BLaER1 treated with 17β-estradiol and CSF1 and Interleukin-3, amounts not matched to agents 10 nM and 100 nM (cell line): Measurements from ENCODE around the gene RAB15.

Source experiments
- H3K27ac ChIP-seq, 11 experiments: shearing (Covaris generic); formaldehyde crosslinking; 2 replicates each; pipeline ENCODE4 v1.8.1; 2022
- H3K27me3 ChIP-seq, 11 experiments: shearing (Covaris generic); formaldehyde crosslinking; 2 replicates each; pipeline ENCODE4 v1.8.1; 2022
- H3K36me3 ChIP-seq, 11 experiments: shearing (Covaris generic); formaldehyde crosslinking; 2 replicates each; pipeline ENCODE4 v1.8.1; 2022
- H3K4me1 ChIP-seq, 10 experiments: shearing (Covaris generic); formaldehyde crosslinking; 2 replicates each; pipeline ENCODE4 v1.8.1; 2022
- H3K4me2 ChIP-seq, 11 experiments: shearing (Covaris generic); formaldehyde crosslinking; 2 replicates each; pipeline ENCODE4 v1.8.1; 2022
- H3K4me3 ChIP-seq, 10 experiments: shearing (Covaris generic); formaldehyde crosslinking; 2 replicates each; pipeline ENCODE4 v1.8.1; 2022
- H3K9ac ChIP-seq, 11 experiments: shearing (Covaris generic); formaldehyde crosslinking; 2 replicates each; pipeline ENCODE4 v1.8.1; 2022
- H3K9me3 ChIP-seq, 11 experiments: shearing (Covaris generic); formaldehyde crosslinking; replicated peaks in 1 of 11; 2 replicates each; pipeline ENCODE4 v1.8.1; 2022
- H4K20me1 ChIP-seq, 11 experiments: shearing (Covaris generic); formaldehyde crosslinking; 2 replicates each; pipeline ENCODE4 v1.8.1; 2022
- Cebpa-rat ChIP-seq, 11 experiments: shearing (Covaris generic); IDR thresholded peaks; 2 replicates each; pipeline ENCODE4 v1.8.1; 2022

RAB15 gene

DNA sequence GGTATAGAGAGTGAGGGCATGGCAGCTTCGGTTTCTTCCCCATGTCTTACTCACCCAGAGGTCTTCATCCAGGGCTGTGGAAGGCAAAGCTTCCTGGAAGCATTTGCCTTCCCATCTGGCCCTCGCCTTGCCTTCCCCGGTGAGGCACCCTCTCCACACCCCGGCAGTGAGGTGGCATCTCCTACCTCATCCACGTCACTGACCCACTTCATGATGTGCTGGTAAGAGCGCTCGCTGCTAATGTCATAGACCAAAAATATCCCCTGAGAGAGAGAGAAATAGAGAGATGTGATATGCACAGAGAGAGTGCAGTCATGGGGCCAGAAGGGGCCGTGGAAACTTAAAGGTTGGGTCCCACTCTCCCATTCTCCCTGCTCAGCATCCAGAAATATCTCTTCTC, 21.2 kb downstream of the RAB15 start:
- no peak overlapping the region for H3K4me2 ChIP-seq
- H3K9ac ChIP-seq = no peak overlapping the region
- no peaks in the 10 kb centered on the region for H3K27me3 ChIP-seq
- H4K20me1 ChIP-seq = peaks cover 0 to 50% (median 6%) of the 10 kb centered on the region in 11 experiments; a peak in 8 of 22 replicates
- no peak for TF ChIP-seq Cebpa-rat (IDR thresholded peaks at IDR 0.05)
- no peak overlapping the region for H3K27ac ChIP-seq
- peaks cover 19 to 40% (median 28%) of the 10 kb centered on the region in 10 experiments for H3K4me1 ChIP-seq
- no peak overlapping the region for H3K4me3 ChIP-seq
- peaks cover 38 to 82% (median 69%) of the 10 kb centered on the region in 11 experiments for H3K36me3 ChIP-seq
- no peaks in the 10 kb centered on the region for H3K9me3 ChIP-seq

DNA sequence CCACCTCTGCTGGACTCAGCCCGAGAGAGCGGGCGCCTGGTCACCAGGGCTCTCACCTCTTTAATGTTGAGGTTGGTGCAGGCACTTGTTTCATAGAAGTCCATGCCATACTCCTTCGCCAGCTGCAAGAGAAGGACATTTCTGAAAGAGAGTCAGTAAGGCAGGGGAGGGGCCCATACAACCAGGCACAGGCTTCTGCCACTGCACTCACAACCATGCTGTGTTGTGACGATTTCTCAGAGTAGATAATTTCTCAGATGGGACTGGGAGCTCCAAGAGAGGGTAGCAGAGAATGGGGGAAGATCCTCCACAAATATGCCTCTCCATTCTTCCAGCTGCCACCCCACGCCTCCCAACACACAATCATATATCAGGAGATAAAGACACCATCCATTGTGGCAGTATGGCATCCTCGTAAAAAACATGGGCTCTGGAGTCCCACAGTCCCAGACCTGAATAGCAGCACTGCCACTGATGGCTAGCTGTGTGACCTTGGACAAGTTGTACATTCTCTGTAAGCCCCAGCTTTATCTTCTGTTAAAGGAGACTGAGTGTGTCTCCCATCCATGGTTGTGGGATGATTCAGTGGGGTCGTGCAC, 23.4 kb downstream of the RAB15 start:
- H3K9me3 ChIP-seq = no peaks in the 10 kb centered on the region
- no peak overlapping the region for H3K9ac ChIP-seq
- no peaks in the 10 kb centered on the region for H3K27me3 ChIP-seq
- peaks cover 28 to 37% (median 29%) of the 10 kb centered on the region in 10 experiments for H3K4me1 ChIP-seq
- peaks cover 0 to 56% (median 6%) of the 10 kb centered on the region in 11 experiments; a peak in 9 of 22 replicates for H4K20me1 ChIP-seq
- TF ChIP-seq Cebpa-rat (IDR thresholded peaks at IDR 0.05) = no peak
- no peak overlapping the region for H3K4me2 ChIP-seq
- no peak overlapping the region for H3K27ac ChIP-seq
- H3K36me3 ChIP-seq = peaks cover 50 to 86% (median 76%) of the 10 kb centered on the region in 11 experiments
- H3K4me3 ChIP-seq = no peak overlapping the region

DNA sequence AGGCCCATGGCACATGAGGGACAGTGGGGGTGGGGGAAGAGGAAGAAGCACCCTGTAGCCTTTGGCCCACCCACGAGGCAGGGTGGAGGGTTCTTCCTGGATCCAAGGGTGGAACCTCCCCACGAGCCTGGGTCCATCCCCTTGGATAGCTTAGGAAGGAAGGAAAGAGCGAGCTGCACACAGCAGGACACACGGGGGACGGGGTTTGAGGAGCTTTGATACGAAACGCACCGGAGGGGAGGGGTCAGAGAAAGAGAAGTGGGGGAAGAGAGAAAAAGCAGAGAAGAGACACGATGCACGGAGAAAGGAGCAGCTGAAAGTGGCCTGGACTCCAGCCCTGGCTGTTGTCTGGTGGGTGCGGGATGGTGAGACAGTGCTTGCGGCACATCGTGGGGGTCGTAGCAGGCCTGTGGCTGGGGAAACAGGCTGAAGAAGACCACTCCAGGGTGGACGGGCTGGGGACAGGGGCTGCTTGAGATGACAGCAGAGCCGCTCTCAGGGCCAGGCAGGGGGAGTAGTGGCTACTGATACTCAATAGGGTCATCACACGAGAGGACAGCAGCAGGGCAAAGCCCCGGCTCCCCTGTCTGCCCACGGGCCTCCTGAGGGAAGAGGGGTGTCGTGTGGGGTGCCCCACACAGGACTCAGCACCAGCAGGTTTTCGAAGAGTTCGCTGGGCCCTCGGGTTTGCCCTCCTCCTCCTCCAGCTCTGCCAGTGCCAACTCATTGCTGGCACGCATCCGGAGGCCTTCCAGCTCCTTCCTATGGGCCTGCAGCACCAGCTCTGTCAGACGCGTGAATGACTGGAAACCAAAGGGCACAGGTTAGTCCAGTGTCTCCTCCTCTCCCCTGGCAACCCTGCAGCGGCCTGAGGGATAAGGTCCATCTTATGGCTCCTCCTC, 24.2 kb downstream of the RAB15 start:
- H3K27ac ChIP-seq = no peak overlapping the region
- no peak overlapping the region for H3K4me3 ChIP-seq
- H3K36me3 ChIP-seq = peaks cover 50 to 88% (median 80%) of the 10 kb centered on the region in 11 experiments
- H3K9ac ChIP-seq = no peak overlapping the region
- H3K4me2 ChIP-seq = no peak overlapping the region
- H4K20me1 ChIP-seq = peaks cover 0 to 63% (median 13%) of the 10 kb centered on the region in 11 experiments; a peak in 12 of 22 replicates
- TF ChIP-seq Cebpa-rat (IDR thresholded peaks at IDR 0.05) = no peak
- no peaks in the 10 kb centered on the region for H3K9me3 ChIP-seq
- H3K27me3 ChIP-seq = no peaks in the 10 kb centered on the region
- H3K4me1 ChIP-seq = peaks cover 28 to 37% (median 32%) of the 10 kb centered on the region in 10 experiments

DNA sequence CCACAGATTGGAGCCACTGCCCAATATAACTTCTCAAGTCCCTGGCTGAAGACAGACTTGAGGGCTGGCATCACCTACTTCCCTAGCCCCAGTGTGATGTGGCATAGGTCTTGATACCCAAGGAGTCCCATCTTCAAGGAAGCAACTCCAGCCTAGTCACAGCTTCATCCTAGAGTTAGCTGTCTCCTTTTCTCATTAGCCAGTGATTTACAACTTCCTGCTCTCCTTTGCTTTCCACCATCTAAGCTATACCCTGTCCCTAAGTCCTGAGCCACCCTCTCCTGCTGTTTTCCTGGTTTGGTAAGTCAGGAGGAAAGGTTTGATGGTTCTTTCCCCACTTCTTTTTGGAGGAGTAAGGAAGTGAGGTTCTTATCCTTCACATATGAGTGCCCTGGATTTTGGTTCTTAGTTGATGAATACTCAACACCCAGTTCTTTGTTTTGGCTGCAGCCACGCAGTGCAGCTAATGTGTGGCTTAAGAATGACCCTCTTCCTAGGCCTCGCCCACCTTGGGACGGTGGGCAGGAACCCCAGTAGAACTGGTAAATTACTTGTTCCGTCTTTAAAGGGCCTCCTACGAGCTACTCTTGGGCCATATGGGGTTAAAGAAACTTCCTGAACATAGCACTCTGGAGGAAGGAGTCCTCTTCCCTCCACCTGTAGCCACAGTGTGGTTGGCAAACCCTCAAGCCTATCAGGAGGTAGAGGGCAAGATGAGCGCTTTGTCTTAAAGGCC, 25.7 kb downstream of the RAB15 start:
- Histone ChIP-seq H3K4me1 (peaks cover 15 to 28% (median 22%) of the 10 kb centered on the region in 10 experiments), H3K4me2 (peak overlapping the region in 2 of 11 experiments; percentile 15 to 18; a peak in 1 of 22 replicates), H3K9me3 (no peaks in the 10 kb centered on the region), H3K9ac (no peak overlapping the region), H3K27ac (no peak overlapping the region), H3K36me3 (peaks cover 57 to 93% (median 82%) of the 10 kb centered on the region in 11 experiments), H3K27me3 (no peaks in the 10 kb centered on the region), H4K20me1 (peaks cover 0 to 64% (median 18%) of the 10 kb centered on the region in 11 experiments; a peak in 13 of 22 replicates), H3K4me3 (no peak overlapping the region)
- TF ChIP-seq Cebpa-rat (IDR thresholded peaks at IDR 0.05) = no peak

DNA sequence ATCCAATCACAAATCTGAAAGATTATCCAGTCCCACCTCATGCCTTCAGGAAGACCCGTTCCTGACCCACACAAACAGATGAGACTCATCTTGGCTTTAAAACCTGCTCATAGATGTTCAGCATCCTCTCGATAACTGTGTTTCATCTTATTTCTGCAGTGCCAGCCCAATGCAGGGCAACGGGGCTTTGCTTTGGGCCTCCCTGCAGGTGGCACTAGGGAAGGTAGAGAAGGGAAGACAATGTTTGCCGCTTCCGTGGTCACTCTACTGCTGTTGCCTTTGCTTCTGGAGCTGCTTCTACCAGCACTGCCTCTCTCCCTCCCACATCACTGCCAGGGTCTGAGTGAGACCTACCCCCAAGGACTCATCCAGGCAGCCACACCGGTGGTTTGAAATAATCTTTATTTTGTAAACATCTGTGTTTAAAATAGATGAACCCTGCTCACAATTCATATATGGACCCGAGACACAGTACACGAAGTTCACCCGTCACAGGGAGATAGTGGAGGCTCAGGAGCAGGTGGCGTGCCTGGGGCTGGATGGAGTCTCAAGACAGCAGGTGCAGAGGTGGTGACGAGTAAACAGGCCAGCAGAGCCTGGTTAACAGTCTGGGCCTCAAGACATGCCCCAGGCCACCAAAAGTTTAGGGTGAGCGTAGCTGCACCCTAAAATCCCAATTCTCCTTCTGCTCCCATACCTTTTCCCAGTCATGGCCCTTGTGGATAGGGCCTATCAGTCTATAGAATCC, 26.5 kb downstream of the RAB15 start:
- Histone ChIP-seq H3K4me2 (no peak overlapping the region), H3K9ac (no peak overlapping the region), H3K27me3 (no peaks in the 10 kb centered on the region), H4K20me1 (peaks cover 0 to 57% (median 19%) of the 10 kb centered on the region in 11 experiments; a peak in 15 of 22 replicates), H3K4me3 (no peak overlapping the region), H3K36me3 (peaks cover 59 to 93% (median 82%) of the 10 kb centered on the region in 11 experiments), H3K9me3 (no peaks in the 10 kb centered on the region), H3K4me1 (peaks cover 15 to 28% (median 22%) of the 10 kb centered on the region in 10 experiments), H3K27ac (no peak overlapping the region)
- TF ChIP-seq Cebpa-rat (IDR thresholded peaks at IDR 0.05) = no peak

DNA sequence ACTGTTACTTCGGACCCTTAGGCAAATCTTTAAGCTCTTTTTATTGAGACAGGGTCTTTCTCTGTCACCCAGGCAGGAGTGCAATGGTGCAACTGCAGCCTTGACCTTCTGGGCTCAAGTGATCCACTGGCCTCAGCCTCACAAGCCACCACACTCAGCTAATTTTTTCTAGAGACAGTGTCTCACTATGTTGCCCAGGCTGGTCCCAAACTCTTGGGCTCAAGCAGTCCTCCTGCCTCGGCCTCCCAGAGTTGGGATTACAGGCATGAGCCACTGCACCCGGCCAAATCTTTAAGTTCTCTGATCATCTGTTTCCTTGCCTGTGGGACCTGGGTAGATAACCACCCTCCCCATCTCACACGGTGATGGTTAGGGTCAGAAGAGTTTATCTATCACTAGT, 27.3 kb downstream of the RAB15 start:
- Histone ChIP-seq H3K4me2 (no peak overlapping the region), H3K27ac (no peak overlapping the region), H3K27me3 (no peaks in the 10 kb centered on the region), H4K20me1 (peaks cover 0 to 61% (median 20%) of the 10 kb centered on the region in 11 experiments; a peak in 15 of 22 replicates), H3K4me3 (no peak overlapping the region), H3K9ac (no peak overlapping the region), H3K9me3 (no peaks in the 10 kb centered on the region), H3K36me3 (peaks cover 59 to 93% (median 82%) of the 10 kb centered on the region in 11 experiments), H3K4me1 (peaks cover 15 to 28% (median 22%) of the 10 kb centered on the region in 10 experiments)
- no peak for TF ChIP-seq Cebpa-rat (IDR thresholded peaks at IDR 0.05)

DNA sequence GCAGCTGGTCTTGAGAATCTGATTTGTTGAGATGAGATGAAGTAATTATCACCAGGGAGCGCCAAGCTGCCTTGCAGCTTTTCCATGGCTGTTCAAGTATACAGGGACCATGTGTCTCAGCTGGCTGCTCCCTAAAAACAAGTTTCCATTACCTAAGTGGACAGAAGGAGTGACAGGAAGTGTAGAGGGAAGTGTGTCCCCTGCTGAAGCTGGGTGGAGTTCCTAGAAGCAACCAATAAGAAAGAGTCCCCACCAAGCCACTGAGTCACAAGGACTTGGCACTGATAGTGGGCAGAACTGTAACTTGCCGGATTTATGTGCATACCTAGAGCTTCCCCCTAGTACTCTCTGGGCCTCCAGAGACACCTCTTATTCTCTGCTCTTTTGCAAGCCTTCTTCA, 28.1 kb downstream of the RAB15 start:
- Histone ChIP-seq H3K4me2 (peak overlapping the region; percentile 21 to 72 (median 52); a peak in 20 of 22 replicates), H3K27ac (no peak overlapping the region), H3K4me1 (peaks cover 15 to 28% (median 22%) of the 10 kb centered on the region in 10 experiments)

DNA sequence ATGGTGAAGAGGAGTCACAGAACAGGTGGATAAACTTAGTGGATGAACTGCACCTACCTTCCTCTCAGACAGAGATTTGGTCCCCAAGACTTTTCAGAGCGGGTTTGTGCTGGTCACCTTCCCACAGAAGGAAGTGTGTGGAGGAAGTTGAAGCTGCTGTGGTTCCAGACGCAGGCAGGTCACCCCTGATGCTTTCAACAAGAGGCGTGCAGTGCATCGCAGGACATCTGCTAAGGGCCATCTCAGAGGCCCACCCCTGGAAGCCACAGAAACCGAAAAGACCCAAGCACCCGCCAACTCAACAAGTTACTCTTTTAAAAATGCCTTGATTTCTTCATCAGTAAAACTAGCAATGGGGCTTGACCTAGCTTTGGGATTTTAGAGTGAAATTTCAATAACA, 28.6 kb downstream of the RAB15 start:
- Histone ChIP-seq H3K9me3 (no peaks in the 10 kb centered on the region), H3K9ac (no peak overlapping the region), H3K4me3 (no peak overlapping the region), H3K27me3 (no peaks in the 10 kb centered on the region), H3K27ac (no peak overlapping the region), H4K20me1 (peaks cover 0 to 70% (median 33%) of the 10 kb centered on the region in 11 experiments; a peak in 16 of 22 replicates), H3K4me1 (peaks cover 15 to 28% (median 22%) of the 10 kb centered on the region in 10 experiments), H3K36me3 (peaks cover 61 to 95% (median 82%) of the 10 kb centered on the region in 11 experiments), H3K4me2 (peak overlapping the region; percentile 21 to 72 (median 52); a peak in 21 of 22 replicates)
- no peak for TF ChIP-seq Cebpa-rat (IDR thresholded peaks at IDR 0.05)

More for the DNA sequence above, 28.1 kb downstream of the RAB15 start:
- peaks cover 0 to 69% (median 28%) of the 10 kb centered on the region in 11 experiments; a peak in 16 of 22 replicates for H4K20me1 ChIP-seq
- H3K27me3 ChIP-seq = no peaks in the 10 kb centered on the region
- TF ChIP-seq Cebpa-rat (IDR thresholded peaks at IDR 0.05) = no peak
- no peak overlapping the region for H3K9ac ChIP-seq
- H3K4me3 ChIP-seq = no peak overlapping the region
- peaks cover 61 to 95% (median 82%) of the 10 kb centered on the region in 11 experiments for H3K36me3 ChIP-seq
- no peaks in the 10 kb centered on the region for H3K9me3 ChIP-seq
